ENCODE data around the gene SH2D6.

Gene SH2D6

GRCh38 chr2:85400541-85401463 lies 17.7 kb upstream of the SH2D6 start:
- no peak for TF ChIP-seq EZH2 (optimal IDR thresholded peaks at IDR 0.05; ENCODE audit: low read depth, low read length)
- no peak for TF ChIP-seq CTCF (IDR thresholded peaks at IDR 0.05; ENCODE audit: low read length)
- no peak for TF ChIP-seq EZH2phosphoT487 (IDR thresholded peaks at IDR 0.05; ENCODE audit: low read length)
- H3K4me2 ChIP-seq (ENCODE audit: low read depth, low read length), result no peak overlapping the region
- no peak for DNase-seq
- no peaks in the 10 kb centered on the region for H3K27me3 ChIP-seq (replicated peaks; ENCODE audit: insufficient read depth, low read length)
- no peaks in the 10 kb centered on the region for H3K36me3 ChIP-seq (replicated peaks; ENCODE audit: insufficient read depth, low read length)
- H2AFZ ChIP-seq (ENCODE audit: low read length), result no peak overlapping the region
- no peak overlapping the region for H3K4me3 ChIP-seq (ENCODE audit: low read length)
- H4K20me1 ChIP-seq (ENCODE audit: insufficient read depth, low read length), result no peaks in the 10 kb centered on the region
- H3K9ac ChIP-seq (ENCODE audit: low read length), result no peak overlapping the region
- H3K79me2 ChIP-seq (ENCODE audit: low read length), result no peaks in the 10 kb centered on the region
- peaks cover 16% of the 10 kb centered on the region for H3K4me1 ChIP-seq (ENCODE audit: low read length)
- peaks cover 13% of the 10 kb centered on the region; the same call in 1 of the 2 replicates for H3F3A ChIP-seq (ENCODE audit: insufficient read depth, low read length)
- no peak overlapping the region for H3K27ac ChIP-seq (ENCODE audit: low read length)
- H3K9me2 ChIP-seq (replicated peaks; ENCODE audit: insufficient read depth, low read length), result no peaks in the 10 kb centered on the region
- H3K9me3 ChIP-seq (replicated peaks; ENCODE audit: insufficient read depth, low read length), result no peaks in the 10 kb centered on the region

GRCh38 chr2:85401464-85401805 lies 17.1 kb upstream of the SH2D6 start:
- TF ChIP-seq EZH2 (optimal IDR thresholded peaks at IDR 0.05; ENCODE audit: low read depth, low read length) (no peak), CTCF (IDR thresholded peaks at IDR 0.05; ENCODE audit: low read length) (no peak), EZH2phosphoT487 (IDR thresholded peaks at IDR 0.05; ENCODE audit: low read length) (no peak)
- Histone ChIP-seq H4K20me1 (ENCODE audit: insufficient read depth, low read length) (no peaks in the 10 kb centered on the region), H2AFZ (ENCODE audit: low read length) (no peak overlapping the region), H3K27ac (ENCODE audit: low read length) (no peak overlapping the region), H3K27me3 (replicated peaks; ENCODE audit: insufficient read depth, low read length) (no peaks in the 10 kb centered on the region), H3K4me2 (ENCODE audit: low read depth, low read length) (no peak overlapping the region), H3K9me3 (replicated peaks; ENCODE audit: insufficient read depth, low read length) (no peaks in the 10 kb centered on the region), H3K9me2 (replicated peaks; ENCODE audit: insufficient read depth, low read length) (no peaks in the 10 kb centered on the region), H3K36me3 (replicated peaks; ENCODE audit: insufficient read depth, low read length) (no peaks in the 10 kb centered on the region), H3K4me1 (ENCODE audit: low read length) (peaks cover 15% of the 10 kb centered on the region), H3K79me2 (ENCODE audit: low read length) (no peaks in the 10 kb centered on the region), H3K9ac (ENCODE audit: low read length) (no peak overlapping the region), H3F3A (ENCODE audit: insufficient read depth, low read length) (peaks cover 13% of the 10 kb centered on the region; the same call in 1 of the 2 replicates), H3K4me3 (ENCODE audit: low read length) (no peak overlapping the region)
- DNase-seq, result no peak

- no peak overlapping the region for H3K27ac ChIP-seq (ENCODE audit: low read length)
- H4K20me1 ChIP-seq (ENCODE audit: insufficient read depth, low read length), result no peaks in the 10 kb centered on the region
- H3K4me2 ChIP-seq (ENCODE audit: low read depth, low read length), result no peak overlapping the region
- no peak for TF ChIP-seq EZH2phosphoT487 (IDR thresholded peaks at IDR 0.05; ENCODE audit: low read length)
- TF ChIP-seq CTCF (IDR thresholded peaks at IDR 0.05; ENCODE audit: low read length), result no peak
- TF ChIP-seq EZH2 (optimal IDR thresholded peaks at IDR 0.05; ENCODE audit: low read depth, low read length), result no peak
- H3K79me2 ChIP-seq (ENCODE audit: low read length), result no peaks in the 10 kb centered on the region
- no peaks in the 10 kb centered on the region for H3K9me3 ChIP-seq (replicated peaks; ENCODE audit: insufficient read depth, low read length)
- H3K27me3 ChIP-seq (replicated peaks; ENCODE audit: insufficient read depth, low read length), result no peaks in the 10 kb centered on the region
- no peak overlapping the region for H2AFZ ChIP-seq (ENCODE audit: low read length)
- H3F3A ChIP-seq (ENCODE audit: insufficient read depth, low read length), result peaks cover 9% of the 10 kb centered on the region; the same call in 1 of the 2 replicates
- no peaks in the 10 kb centered on the region for H3K36me3 ChIP-seq (replicated peaks; ENCODE audit: insufficient read depth, low read length)
- no peaks in the 10 kb centered on the region for H3K9me2 ChIP-seq (replicated peaks; ENCODE audit: insufficient read depth, low read length)
- H3K4me1 ChIP-seq (ENCODE audit: low read length), result peaks cover 12% of the 10 kb centered on the region
- no peak overlapping the region for H3K9ac ChIP-seq (ENCODE audit: low read length)
- no peak for DNase-seq
- H3K4me3 ChIP-seq (ENCODE audit: low read length), result no peak overlapping the region
Observed at GRCh38 chr2:85401844-85402243, 16.7 kb upstream of the SH2D6 start.

Data from MM.1S (cell line).